Measurements from ENCODE around the gene MARCKSL1.

GRCh38 chr1:32303358-32303757 lies 32.7 kb downstream of the MARCKSL1 start:
- no peak for TF ChIP-seq POLR2A (IDR thresholded peaks at IDR 0.05)
- no peak for TF ChIP-seq CTCF (IDR thresholded peaks at IDR 0.05)
